H1 (cell line): Measurements from ENCODE around the gene REPS1. TPM values are rescaled to one million over a fixed set of nuclear protein-coding genes. Genes with fewer than 3 reads are reported as not detected.

Source experiments
- CTCF ChIA-PET: fragments of 300-600 bp; sonication (Branson Sonifier 250); formaldehyde crosslinking; loops from one replicate; lab custom pipeline; 2021; ENCODE audit not compliant: partially characterized antibody; lab: Charles Lee
- POLR2A ChIA-PET: fragments of 300-600 bp; sonication (Branson Sonifier 250); formaldehyde crosslinking; loops from one replicate; lab custom pipeline; 2021; ENCODE audit warnings: inconsistent platforms; ENCODE audit not compliant: partially characterized antibody; lab: Charles Lee
- DNase-seq, 2 experiments: peaks; one replicate each; pipeline versions ENCODE4 v3.0.0 to v3.0.0-alpha.2; 2010 to 2022; ENCODE audit warnings: low spot score in 2 of 2, low read depth in 1 of 2, mixed read lengths in 1 of 2
- FAIRE-seq: peaks from 2 replicates; lab custom pipeline; 2011; peaks lifted over from hg19 to GRCh38; lab: Jason Lieb, UNC
- H2AFZ ChIP-seq: 2 replicates; pipeline ENCODE4 v1.8.1; 2012; ENCODE audit warnings: low read length, inconsistent platforms
- H2AK5ac ChIP-seq: 2 replicates; pipeline ENCODE4 v1.6.1; 2013; ENCODE audit warnings: low read depth, low read length
- H2BK120ac ChIP-seq: replicated peaks from 2 replicates; pipeline ENCODE3; 2013; ENCODE audit warnings: low read depth, low read length, inconsistent platforms
- H2BK12ac ChIP-seq: 2 replicates; pipeline ENCODE4 v1.6.1; 2013; ENCODE audit warnings: low read depth, low read length
- H2BK15ac ChIP-seq: 2 replicates; pipeline ENCODE4 v1.6.1; 2013; ENCODE audit warnings: low read length
- H2BK20ac ChIP-seq: 2 replicates; pipeline ENCODE4 v1.6.1; 2013; ENCODE audit warnings: low read length
- H2BK5ac ChIP-seq: 2 replicates; pipeline ENCODE4 v1.6.1; 2013; ENCODE audit warnings: low read depth, low read length
- H3K14ac ChIP-seq: 2 replicates; pipeline ENCODE4 v1.6.1; 2013; ENCODE audit warnings: inconsistent platforms; ENCODE audit not compliant: insufficient read length
- H3K18ac ChIP-seq: 2 replicates; pipeline ENCODE4 v1.6.1; 2013; ENCODE audit warnings: low read length; ENCODE audit errors: extremely low read depth
- H3K23ac ChIP-seq: 2 replicates; pipeline ENCODE4 v1.6.1; 2013; ENCODE audit warnings: inconsistent platforms; ENCODE audit not compliant: insufficient read length
- H3K23me2 ChIP-seq: 2 replicates; pipeline ENCODE4 v1.6.1; 2013; ENCODE audit warnings: low read depth, low read length
- H3K27ac ChIP-seq: 2 replicates; pipeline ENCODE4 v1.6.1; 2011; ENCODE audit warnings: low read depth, low read length, inconsistent platforms
- H3K27me3 ChIP-seq, 4 experiments: replicated peaks in 1 of 4; 1 replicate in 1 of 4; 2 replicates in 3 of 4; pipeline versions ENCODE4 v1.6.1 to v1.8.1; 2011 to 2013; ENCODE audit warnings: low read length in 3 of 4, mild to moderate bottlenecking in 3 of 4, inconsistent platforms in 2 of 4, mixed read lengths in 2 of 4, moderate library complexity in 1 of 4; ENCODE audit not compliant: control insufficient read depth in 3 of 4, insufficient read depth in 3 of 4; ENCODE audit errors: extremely low read depth in 1 of 4
- H3K36me3 ChIP-seq, 4 experiments: 2 replicates each; pipeline versions ENCODE4 v1.6.1 to v1.8.1; 2011 to 2013; ENCODE audit warnings: mild to moderate bottlenecking in 4 of 4, low read length in 3 of 4, moderate library complexity in 2 of 4, control low read depth in 1 of 4, inconsistent platforms in 1 of 4; ENCODE audit not compliant: insufficient read depth in 4 of 4, control insufficient read depth in 2 of 4
- H3K4ac ChIP-seq: replicated peaks from 2 replicates; pipeline ENCODE3; 2013; ENCODE audit warnings: low read length, low read depth, mixed read lengths, inconsistent platforms; ENCODE audit not compliant: insufficient read length
- H3K4me1 ChIP-seq, 4 experiments: replicated peaks in 1 of 4; 1 replicate in 1 of 4; 2 replicates in 3 of 4; pipeline versions ENCODE4 v1.6.1 to v1.8.1; 2011 to 2013; ENCODE audit warnings: low read length in 3 of 4, inconsistent platforms in 2 of 4, mixed read lengths in 1 of 4; ENCODE audit not compliant: insufficient read depth in 4 of 4, control insufficient read depth in 3 of 4
- H3K4me2 ChIP-seq, 2 experiments: 2 replicates each; pipeline versions ENCODE4 v1.6.1 to v1.8.1; 2011 to 2013; ENCODE audit warnings: low read depth in 2 of 2, low read length in 2 of 2, control low read depth in 1 of 2, inconsistent platforms in 1 of 2, mild to moderate bottlenecking in 1 of 2; ENCODE audit not compliant: insufficient read depth in 1 of 2
- H3K4me3 ChIP-seq, 4 experiments: fragments of 200-600, 300-600 bp in 1 of 4; sonication (generic), shearing (Covaris generic), sonication (Bioruptor Twin) in 1 of 4; 2 replicates each; pipeline versions ENCODE4 v1.5.1 to v1.8.1; 2011 to 2016; ENCODE audit warnings: low read length in 4 of 4, low read depth in 3 of 4, control low read depth in 2 of 4, inconsistent platforms in 2 of 4, mild to moderate bottlenecking in 2 of 4, mixed read lengths in 1 of 4, moderate library complexity in 1 of 4; ENCODE audit not compliant: insufficient read depth in 2 of 4; ENCODE audit errors: extremely low read depth in 1 of 4
- H3K56ac ChIP-seq: replicated peaks from 2 replicates; pipeline ENCODE3; 2013; ENCODE audit warnings: low read depth, mild to moderate bottlenecking, mixed read lengths, low read length, inconsistent platforms; ENCODE audit not compliant: insufficient read length
- H3K79me1 ChIP-seq: 2 replicates; pipeline ENCODE4 v1.6.1; 2013; ENCODE audit warnings: low read depth, low read length, control low read depth
- H3K79me2 ChIP-seq, 2 experiments: 2 replicates each; pipeline versions ENCODE4 v1.6.1 to v1.8.1; 2012 to 2013; ENCODE audit warnings: low read length in 2 of 2, mild to moderate bottlenecking in 2 of 2, inconsistent platforms in 1 of 2; ENCODE audit not compliant: insufficient read depth in 2 of 2, control insufficient read depth in 1 of 2
- H3K9ac ChIP-seq, 4 experiments: replicated peaks in 1 of 4; 1 replicate in 1 of 4; 2 replicates in 3 of 4; pipeline versions ENCODE4 v1.6.1 to v1.8.1; 2011 to 2013; ENCODE audit warnings: low read depth in 3 of 4, low read length in 3 of 4, control low read depth in 2 of 4, mild to moderate bottlenecking in 2 of 4, moderate library complexity in 2 of 4, inconsistent platforms in 1 of 4; ENCODE audit errors: extremely low read depth in 1 of 4
- H3K9me3 ChIP-seq, 2 experiments: 2 replicates each; pipeline versions ENCODE4 v1.6.1 to v1.8.1; 2012 to 2013; ENCODE audit warnings: mild to moderate bottlenecking in 2 of 2, moderate library complexity in 2 of 2, control low read depth in 1 of 2, inconsistent platforms in 1 of 2, low read depth in 1 of 2, low read length in 1 of 2, mixed read lengths in 1 of 2; ENCODE audit not compliant: insufficient read depth in 2 of 2
- H4K20me1 ChIP-seq, 2 experiments: replicated peaks in 1 of 2; 2 replicates each; pipeline versions ENCODE3 to v1.8.1; 2011 to 2013; ENCODE audit warnings: inconsistent platforms in 2 of 2, low read length in 2 of 2, mild to moderate bottlenecking in 1 of 2; ENCODE audit not compliant: insufficient read depth in 2 of 2, control insufficient read depth in 1 of 2
- H4K5ac ChIP-seq: 2 replicates; pipeline ENCODE4 v1.6.1; 2013; ENCODE audit warnings: low read length, low read depth, mixed read lengths, inconsistent platforms; ENCODE audit not compliant: insufficient read length
- H4K8ac ChIP-seq: 2 replicates; pipeline ENCODE4 v1.8.0; 2013; ENCODE audit warnings: mild to moderate bottlenecking, moderate library complexity, low read length, inconsistent platforms; ENCODE audit not compliant: insufficient read depth; ENCODE audit errors: extremely low read depth
- H4K91ac ChIP-seq: replicated peaks from 2 replicates; pipeline ENCODE3; 2013; ENCODE audit warnings: low read length, mixed read lengths, inconsistent platforms; ENCODE audit not compliant: insufficient read length
- CHD1 ChIP-seq: IDR thresholded peaks from 2 replicates; pipeline ENCODE4 v1.6.1; 2012; ENCODE audit warnings: low read depth, low read length, improper control_type of control experiment
- GTF2F1 ChIP-seq: IDR thresholded peaks from 2 replicates; pipeline ENCODE4 v1.6.1; 2012; ENCODE audit warnings: low read depth, low read length, improper control_type of control experiment, borderline replicate concordance
- HDAC2 ChIP-seq, 2 experiments: fragments of 300-600 bp in 1 of 2; sonication (generic) in 1 of 2; IDR thresholded peaks; 2 replicates each; pipeline ENCODE4 v1.6.1; 2011 to 2012; ENCODE audit warnings: low read depth in 2 of 2, low read length in 2 of 2, mild to moderate bottlenecking in 2 of 2, moderate library complexity in 2 of 2, borderline replicate concordance in 1 of 2, inconsistent platforms in 1 of 2
- RXRA ChIP-seq: IDR thresholded peaks from 2 replicates; pipeline ENCODE4 v1.6.1; 2011; ENCODE audit warnings: low read depth, mild to moderate bottlenecking, low read length, moderate library complexity; ENCODE audit not compliant: insufficient read depth
- SP2 ChIP-seq: IDR thresholded peaks from 2 replicates; pipeline ENCODE4 v1.6.1; 2012; ENCODE audit warnings: mild to moderate bottlenecking, low read length, inconsistent platforms
- ZNF274 ChIP-seq: IDR thresholded peaks from 2 replicates; pipeline ENCODE4 v1.7.0; 2012; ENCODE audit warnings: low read length, borderline replicate concordance; ENCODE audit errors: extremely low read depth
- WGBS, 2 experiments: shearing (Covaris generic) in 1 of 2; methylation state at CpG; one replicate each; pipeline versions ENCODE4 v1.1.6 to v1.1.7; 2013 to 2015; ENCODE audit warnings: low lambda C conversion rate in 2 of 2, mixed read lengths in 2 of 2, inconsistent platforms in 1 of 2, low coverage in 1 of 2, missing lambda C conversion rate in 1 of 2; ENCODE audit not compliant: insufficient replicate concordance in 2 of 2, insufficient coverage in 1 of 2, insufficient read length in 1 of 2; ENCODE audit errors: extremely low coverage in 1 of 2, missing lambda C conversion rate in 1 of 2; 5-methylcytosine and 5-hydroxymethylcytosine counted together
- polyA plus RNA-seq, 7 experiments: library from polyadenylated mRNA; depleted of rRNA in 3 of 7; stranded (reverse) in 5 of 7; unstranded in 2 of 7; fragments of >200 nt in 5 of 7; fragments of 200-250 nt in 2 of 7; gene quantifications; 1 replicate in 5 of 7; 2 replicates in 1 of 7; 4 replicates in 1 of 7; pipeline versions ENCODE4 v1.2.1 to v1.2.3, GENCODE V29; 2011 to 2013; ENCODE audit warnings: missing spikeins in 2 of 7, mixed read lengths in 2 of 7
- total RNA-seq: library from RNA; stranded (reverse); fragmentation: NEBNext Ultra II Directional; extraction: Animal tissue kit (Norgen Biotek cat#: 25700); gene quantifications from 2 replicates; pipeline ENCODE4 v1.2.1, GENCODE V29; 2021
- TF ChIP-seq, protein P1 (sequence below): IDR thresholded peaks from 2 replicates; pipeline ENCODE4 v1.6.1; 2011; ENCODE audit warnings: low read depth, mild to moderate bottlenecking, low read length; ENCODE audit not compliant: insufficient read depth

The REPS1 gene
- total and polyA plus RNA-seq, 2 of the 8 experiments (the other 6 are each of a cell fraction or from before 2014, with no cell fraction given) = 52.1 to 68.9 TPM

DNA sequence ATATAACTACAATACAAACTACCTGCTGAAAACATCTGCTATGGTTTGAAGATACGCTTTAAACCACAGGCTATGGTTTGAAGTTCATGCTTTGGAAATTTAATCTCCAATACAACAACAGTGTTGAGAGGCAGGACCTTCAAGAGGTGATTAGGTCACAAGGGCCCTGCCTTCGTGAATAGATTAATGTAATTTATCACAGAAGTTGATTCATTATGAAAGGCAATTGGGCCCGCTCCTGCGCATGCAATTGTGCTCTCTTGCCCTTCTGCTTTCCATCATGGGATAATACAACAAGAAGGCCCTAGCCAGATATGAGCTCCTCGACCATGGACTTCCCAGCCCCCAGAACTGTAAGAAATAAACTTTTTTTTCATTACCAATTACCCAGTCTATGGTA lies 21.2 kb downstream of the REPS1 start:
- Histone ChIP-seq H4K5ac (no peak overlapping the region), H2BK20ac (no peak overlapping the region), H3K4me3 (no peak overlapping the region), H4K8ac (no peak overlapping the region), H3K27me3 (no peaks in the 10 kb centered on the region), H2AFZ (no peak overlapping the region), H2BK120ac (no peak overlapping the region), H2AK5ac (no peak overlapping the region), H3K36me3 (no peaks in the 10 kb centered on the region), H3K23me2 (no peaks in the 10 kb centered on the region), H3K18ac (no peak overlapping the region), H4K20me1 (peaks cover 3 to 6% of the 10 kb centered on the region in 2 experiments), H3K27ac (no peak overlapping the region), H2BK12ac (no peak overlapping the region), H3K79me1 (peaks cover 7% of the 10 kb centered on the region; the same call in 1 of the 2 replicates), H3K9ac (no peak overlapping the region), H3K79me2 (peaks cover 15 to 98% of the 10 kb centered on the region in 2 experiments), H3K4me1 (peaks cover 0 to 10% (median 9%) of the 10 kb centered on the region in 4 experiments; a peak in 4 of 7 replicates), H3K56ac (no peak overlapping the region), H3K9me3 (no peaks in the 10 kb centered on the region), H3K23ac (no peak overlapping the region), H3K4me2 (no peak overlapping the region), H3K14ac (no peak overlapping the region), H3K4ac (no peak overlapping the region), H4K91ac (no peak overlapping the region), H2BK5ac (no peak overlapping the region), H2BK15ac (no peak overlapping the region)
- TF ChIP-seq HDAC2 (IDR thresholded peaks at IDR 0.05; ENCODE audit: borderline replicate concordance in 1 of 2, low read depth in 2 of 2, low read length in 2 of 2) (no peak), SP2 (no peak), ZNF274 (no peak), GTF2F1 (no peak), CHD1 (no peak), RXRA (no peak)
- TF ChIP-seq, protein P1, sequence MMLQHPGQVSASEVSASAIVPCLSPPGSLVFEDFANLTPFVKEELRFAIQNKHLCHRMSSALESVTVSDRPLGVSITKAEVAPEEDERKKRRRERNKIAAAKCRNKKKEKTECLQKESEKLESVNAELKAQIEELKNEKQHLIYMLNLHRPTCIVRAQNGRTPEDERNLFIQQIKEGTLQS = no peak
- CTCF ChIA-PET = interaction anchor here (0.6 to 1.4 kb wide), 3 partner anchors 10 to 66 kb away, joined by 3 to 5 read pairs (median 3); no protein-coding TSS in a partner anchor
- POLR2A ChIA-PET = interaction anchor here (1.0 kb wide), 1 partner anchor 10 kb away, joined by 3 read pairs; no protein-coding TSS in a partner anchor
- FAIRE-seq = no peak
- no peak for DNase-seq
- 88% methylated on average over 5 of the region's 5 CpGs; no CpG with 5 or more reads in 1 of the 2 experiments for WGBS, 2 experiments
